ENCODE data around the gene KSR1.

The KSR1 gene

DNA sequence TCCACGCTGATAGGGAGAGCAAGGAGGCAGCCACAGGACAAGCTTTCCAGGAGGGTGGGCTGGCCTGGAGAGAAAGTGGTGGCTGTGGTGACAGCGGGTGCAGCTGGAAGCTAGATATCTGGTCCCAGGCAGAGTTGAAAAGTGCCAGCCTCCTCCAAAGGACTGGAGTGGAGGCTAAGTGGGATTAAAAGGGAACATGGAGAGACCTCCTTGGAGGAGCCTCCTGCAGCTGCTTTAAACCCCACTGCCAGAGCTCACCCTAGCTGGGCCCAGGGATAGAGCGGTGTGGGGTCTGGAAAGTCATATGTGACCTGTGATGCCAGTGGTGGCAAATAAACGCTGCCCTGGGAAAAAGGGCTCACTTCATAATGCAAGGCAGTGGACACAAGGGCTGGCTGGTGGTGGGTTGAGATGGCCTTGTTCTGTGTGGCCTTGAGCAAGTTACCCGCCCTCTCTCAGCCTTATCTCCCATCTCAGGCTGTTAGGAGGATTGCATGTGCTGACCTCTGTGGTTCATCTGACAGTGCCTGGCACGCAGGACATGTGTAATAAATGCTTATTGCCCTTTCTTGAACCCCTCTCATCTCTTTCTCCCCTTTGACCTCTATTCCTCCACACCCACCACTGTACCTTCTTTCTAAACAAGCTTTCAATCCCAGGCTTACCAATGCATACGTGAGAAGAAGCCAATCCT lies 113.8 kb downstream of the KSR1 start:
- no peak for DNase-seq (ENCODE audit: low spot score)

DNA sequence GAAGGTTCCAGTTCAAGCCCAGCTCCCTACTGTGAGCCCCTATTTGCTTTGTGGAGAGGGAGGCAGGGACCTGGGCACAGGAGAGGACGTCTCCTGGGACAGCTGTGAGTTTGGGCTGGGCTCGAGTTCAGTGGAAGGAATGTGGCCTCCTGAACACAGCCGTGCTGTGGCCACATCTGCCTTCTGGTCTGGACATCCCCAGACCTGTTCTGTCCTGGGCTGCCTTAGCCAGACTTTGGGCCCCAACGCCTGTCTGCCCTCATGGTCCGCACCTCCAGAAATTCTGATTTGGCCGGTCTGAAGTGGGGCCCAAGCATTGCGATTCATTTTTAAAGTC lies 114.3 kb downstream of the KSR1 start:
- DNase-seq (ENCODE audit: low spot score) = no peak

DNA sequence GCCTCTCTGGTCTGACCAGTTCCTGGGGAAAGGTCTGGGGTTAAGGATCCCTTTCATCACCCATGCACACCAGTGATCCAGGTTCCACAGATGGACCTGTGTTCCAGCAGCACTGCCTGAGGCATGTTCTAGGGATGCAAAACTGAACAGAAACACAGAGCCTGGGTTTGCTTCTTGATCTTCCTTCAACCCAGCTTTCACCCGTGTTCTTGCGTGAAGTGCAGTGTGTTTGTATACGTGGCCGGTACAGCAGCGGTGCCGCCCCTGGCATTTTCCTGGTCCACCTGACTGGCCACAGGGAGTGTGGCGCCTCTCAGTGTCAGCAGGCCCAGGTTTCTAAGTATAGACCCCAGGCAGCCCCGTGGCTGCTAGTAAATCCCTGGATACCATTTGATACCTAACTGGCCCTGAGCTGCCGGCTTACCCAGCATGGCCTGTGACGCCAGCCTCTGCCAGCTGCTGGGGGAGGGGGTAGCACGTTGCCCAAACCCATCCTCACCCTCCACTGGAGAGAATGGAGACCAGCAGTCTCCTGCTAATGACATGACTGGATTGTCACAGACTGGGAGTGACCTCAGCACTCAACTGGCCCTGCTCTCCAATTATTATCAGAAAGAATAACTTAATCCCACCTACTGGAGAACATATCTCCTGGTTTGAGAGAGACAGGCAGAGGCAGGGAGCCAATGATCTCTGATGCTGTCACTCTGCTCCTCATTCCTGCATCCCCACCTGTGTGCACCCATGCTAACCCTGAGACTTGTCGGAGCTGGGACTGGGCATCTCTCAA lies 115.5 kb downstream of the KSR1 start:
- no peak for DNase-seq (ENCODE audit: low spot score)

DNA sequence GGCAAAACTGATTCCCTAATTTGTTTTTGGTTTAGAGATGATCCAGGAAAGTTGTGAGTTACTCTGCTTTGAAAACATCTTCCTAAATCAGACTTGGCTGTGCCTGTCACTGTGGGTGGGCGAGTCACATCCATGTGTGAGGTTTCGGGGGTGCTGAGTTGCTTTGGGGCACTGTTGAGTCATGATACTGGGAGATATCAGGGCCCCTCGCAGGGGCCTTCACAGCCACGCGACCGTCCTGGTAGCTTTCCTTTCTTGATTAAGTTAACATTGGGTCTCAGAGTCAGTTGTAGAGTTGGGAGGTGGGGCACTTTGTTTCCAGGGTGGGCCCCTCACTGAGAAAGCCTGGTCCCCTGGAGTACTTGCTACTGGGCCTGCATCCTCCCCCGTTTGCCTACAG lies 116.4 kb downstream of the KSR1 start:
- no peak for DNase-seq (ENCODE audit: low spot score)

DNA sequence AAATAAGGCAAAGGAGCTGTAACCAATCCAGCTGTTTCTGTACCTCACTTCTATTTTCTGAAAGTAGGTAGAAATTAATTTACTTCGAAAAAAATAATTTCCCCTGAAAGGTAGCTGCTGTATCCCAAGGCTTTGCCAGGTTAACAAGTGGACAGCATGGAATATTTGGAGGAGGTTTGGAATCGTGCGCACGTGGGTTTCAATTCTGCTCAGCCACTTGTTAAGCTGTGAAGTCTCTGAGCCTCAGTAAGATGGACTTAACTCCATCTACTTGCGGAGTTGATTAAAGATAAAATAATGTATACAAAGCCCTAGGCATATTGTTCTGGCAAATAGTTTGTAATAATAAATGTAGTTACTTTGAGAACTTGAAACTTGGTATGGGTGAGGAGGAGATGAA lies 117.3 kb downstream of the KSR1 start:
- DNase-seq (ENCODE audit: low spot score) = no peak

DNA sequence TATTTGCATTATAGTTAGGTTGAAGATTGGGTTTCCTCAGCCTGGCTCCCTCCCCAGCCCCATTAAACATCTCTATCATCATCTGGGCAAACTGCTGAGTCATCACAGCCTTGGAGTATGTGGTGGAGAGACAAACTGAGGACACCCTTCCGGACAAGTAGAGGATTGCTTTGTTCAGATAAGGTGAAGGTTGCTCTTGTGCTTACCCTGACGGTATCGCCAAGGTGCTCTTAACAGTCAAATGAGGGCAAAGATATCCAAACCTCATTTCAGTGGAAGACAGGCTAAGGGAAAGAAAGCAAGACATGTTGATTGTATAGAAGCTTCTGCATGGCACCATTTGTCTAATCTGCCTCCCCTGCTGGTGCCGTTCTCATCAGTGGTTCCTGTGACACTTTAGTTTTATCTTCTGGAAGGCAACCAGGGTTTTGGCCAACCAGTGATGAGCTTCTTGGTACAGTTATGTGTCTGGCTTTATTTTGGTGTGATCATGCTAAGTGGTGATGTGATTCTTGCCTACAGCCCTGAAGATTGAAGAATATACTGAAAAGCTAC lies 117.8 kb downstream of the KSR1 start:
- DNase-seq (ENCODE audit: low spot score) = no peak

DNA sequence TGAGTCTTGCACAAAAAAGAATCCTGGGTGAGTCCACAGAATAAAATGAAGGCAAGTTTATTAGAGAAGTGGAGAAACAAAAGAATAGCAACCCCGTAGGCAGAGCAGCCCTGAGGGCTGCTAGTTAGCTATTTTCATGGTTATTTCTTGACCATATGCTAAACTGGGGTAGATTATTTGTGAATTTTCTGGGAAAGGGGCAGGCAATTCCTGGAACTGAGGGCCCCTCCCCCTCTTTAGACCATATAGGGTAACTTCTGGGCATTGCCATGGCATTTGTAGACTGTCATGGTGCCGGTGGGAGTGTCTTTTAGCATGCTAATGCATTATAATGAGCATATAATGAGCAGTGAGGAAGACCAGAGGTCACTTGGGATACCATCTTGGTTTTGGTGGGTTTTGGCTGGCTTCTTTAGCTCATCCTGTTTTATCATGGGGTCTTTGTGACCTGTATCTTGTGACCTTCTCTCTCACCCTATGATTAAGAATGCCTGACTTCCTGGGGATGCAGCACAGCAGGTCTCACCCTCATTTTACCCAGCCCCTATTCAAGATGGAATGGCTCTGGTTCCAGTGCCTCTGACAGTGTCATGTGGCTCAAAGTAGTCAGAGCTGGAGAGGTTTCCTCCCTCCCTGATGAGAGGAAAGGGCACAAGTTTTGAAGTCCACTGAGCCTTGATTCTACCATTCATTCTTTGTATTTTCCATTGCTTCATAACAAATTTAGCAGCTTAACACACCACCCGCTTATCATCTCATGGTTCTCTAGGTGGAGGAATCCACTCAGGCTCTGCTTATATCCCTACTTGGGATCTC lies 119.1 kb downstream of the KSR1 start:
- DNase-seq (ENCODE audit: low spot score) = no peak

DNA sequence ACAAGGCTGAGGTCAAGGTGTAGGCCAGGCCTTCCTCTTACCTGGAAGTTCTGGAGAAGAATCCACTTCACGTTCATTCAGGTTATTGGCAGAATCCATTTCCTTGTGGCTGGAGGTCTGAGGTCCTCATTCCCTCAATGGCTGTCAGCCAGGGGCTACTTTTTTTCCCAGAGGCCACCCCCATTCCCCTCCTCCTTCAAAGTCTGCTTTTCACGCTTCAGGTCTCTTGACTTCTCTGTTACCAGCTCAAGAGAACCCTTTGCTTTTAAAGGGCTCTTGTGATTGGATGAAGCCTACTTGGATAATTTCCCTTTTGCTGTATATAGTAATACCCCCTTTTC lies 119.6 kb downstream of the KSR1 start:
- no peak for DNase-seq (ENCODE audit: low spot score)

DNA sequence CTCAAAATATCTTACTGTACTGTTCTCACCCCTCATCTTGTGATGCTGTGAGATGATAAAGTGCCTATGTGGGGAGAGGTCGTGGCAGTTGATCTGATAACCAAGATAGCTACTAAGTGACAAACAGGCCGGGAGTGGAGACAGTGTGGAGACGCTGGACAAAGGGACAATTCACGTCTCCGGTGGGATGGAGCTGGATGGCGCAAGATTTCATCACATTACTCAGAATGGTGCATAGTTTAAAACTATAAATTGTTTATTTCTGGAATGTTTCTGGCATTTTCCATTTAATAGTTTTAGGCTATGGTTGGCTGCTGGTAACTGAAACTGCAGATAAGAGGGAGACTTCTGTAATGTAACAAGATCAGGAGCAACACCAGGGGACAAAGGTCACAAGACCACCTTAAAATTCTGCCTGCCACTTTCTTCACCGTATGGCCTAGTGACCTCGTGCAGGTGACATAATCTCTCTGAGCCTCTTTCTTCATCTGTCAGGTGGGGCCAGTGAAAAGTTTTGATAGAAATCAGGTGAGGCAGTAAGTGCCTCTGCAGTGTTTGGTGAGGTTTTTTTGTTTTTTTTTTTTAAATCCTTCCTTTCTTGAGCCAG lies 120.3 kb downstream of the KSR1 start:
- DNase-seq (ENCODE audit: low spot score) = no peak

DNA sequence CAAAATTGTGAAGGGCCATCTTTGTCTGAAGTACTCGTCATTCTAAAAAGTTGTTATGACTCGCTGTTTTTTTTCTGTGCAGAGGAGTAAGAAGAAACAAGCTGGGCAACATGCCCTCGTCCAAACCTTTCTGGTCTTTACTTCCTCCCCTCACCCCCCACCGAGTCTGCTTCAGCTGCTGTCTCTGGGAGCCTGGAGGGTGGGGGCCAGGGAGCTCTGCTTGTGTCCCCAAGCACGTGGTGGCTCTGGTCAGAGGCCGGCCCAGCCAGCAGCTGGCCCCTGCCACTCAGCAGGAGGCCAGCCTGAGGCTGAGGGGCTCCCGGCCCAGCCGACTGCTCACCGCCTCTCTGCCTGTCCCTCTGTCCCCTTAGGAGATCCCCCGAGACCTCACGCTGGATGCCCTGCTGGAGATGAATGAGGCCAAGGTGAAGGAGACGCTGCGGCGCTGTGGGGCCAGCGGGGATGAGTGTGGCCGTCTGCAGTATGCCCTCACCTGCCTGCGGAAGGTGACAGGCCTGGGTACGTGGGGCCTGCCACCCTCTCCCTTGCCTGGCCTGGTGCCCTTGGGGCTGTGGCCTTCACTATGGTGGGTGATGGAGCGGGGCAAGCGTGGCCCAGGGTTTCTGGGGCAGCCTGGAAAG lies 121.0 kb downstream of the KSR1 start:
- DNase-seq (ENCODE audit: low spot score) = no peak

DNA sequence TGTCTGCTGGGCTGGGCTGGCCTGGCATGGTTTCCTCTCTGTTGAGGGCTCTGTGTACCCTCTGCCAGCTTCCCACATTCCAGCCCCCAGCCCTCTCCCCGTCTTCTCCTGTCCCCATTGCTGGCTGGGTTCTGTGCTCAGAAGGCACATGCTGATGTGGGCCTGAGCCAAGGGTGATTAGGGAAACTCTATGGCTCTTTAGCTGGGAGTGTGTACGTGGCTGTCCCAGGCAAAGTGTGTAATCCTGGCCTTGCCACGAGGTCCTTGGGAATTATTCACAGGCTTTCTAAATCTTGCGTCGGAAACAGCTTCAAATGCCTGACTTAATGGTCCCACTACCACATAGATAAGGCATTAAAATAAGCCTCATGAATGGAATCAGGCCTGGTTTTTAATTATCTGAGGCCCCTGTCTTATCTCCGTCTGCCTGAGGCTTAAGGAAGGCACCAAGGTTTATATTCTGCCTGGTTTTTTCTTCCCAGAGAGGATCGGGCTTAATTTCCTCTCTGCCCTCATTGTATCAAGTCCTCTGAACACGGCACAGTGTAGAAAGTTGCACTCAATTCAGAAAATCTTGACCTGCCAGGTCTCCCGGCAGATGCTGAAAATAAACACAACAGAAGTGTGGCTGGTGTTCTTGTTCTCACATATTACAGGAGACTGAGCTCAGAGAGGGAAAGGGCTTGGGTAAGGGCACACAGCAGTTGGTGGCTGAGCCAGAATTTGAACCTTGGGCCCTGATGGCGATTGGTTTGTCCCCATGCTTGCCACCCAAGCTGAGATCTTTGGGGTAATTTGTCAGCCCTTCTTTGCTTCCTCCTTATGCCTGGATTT lies 121.9 kb downstream of the KSR1 start:
- no peak for DNase-seq (ENCODE audit: low spot score)

DNA sequence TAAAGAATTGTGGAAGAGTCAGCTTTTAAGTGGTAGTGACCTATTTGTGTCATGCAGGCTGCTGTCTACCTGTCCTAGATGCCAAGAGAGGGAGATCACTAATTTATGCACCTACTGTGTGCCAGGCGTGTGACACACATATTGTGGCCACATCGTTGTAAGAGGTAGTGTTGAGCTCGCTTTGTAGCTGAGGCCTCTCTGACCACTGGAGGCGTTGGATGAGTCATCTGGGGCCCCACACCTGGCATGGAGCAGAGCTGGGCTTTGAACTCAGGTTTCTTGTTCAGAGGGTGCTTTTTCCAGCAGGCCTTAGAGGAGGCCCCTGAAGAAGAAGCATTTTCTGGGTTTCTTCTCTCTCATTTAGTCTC lies 122.5 kb downstream of the KSR1 start:
- DNase-seq (ENCODE audit: low spot score) = no peak

DNA sequence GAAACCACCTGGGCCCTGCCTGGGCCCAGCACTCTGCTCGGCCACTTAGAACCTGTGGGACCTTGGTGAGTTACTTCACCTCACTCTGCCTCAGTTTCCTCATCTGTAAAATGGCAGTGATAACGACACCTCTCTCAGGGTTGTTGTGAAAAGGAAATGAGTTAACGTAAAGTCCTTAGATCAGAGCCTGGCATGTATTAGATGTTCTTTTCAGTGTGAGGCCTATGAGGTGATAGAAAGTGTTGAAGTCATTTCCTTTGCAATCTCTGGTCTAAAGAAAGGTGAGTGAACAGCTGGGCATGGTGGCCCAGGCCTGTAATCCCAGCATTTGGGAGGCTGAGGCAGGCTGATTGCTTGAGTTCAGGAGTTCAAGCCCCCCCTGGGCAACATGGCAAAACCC lies 123.1 kb downstream of the KSR1 start:
- DNase-seq (ENCODE audit: low spot score) = no peak

DNA sequence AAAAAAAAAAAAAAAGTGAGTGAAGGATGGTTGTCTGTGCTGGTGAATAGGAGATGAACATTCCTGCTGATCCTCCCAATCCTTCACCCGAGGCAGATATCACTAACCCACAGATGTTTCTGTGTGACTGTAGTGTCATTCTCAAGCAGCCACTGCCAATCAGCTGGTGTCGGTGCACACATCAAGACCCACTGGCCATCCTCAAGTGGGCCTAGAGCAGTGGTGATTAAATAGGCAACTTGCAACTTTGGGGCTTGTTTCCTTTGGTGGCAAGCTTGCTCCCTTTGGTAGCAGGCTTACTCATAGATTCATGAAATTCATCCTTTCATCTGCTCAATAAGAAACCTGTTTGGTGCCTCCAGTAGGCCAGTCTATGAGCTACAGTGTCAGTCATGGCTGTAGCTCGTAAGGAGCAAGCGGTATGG lies 123.7 kb downstream of the KSR1 start:
- no peak for DNase-seq (ENCODE audit: low spot score)

DNA sequence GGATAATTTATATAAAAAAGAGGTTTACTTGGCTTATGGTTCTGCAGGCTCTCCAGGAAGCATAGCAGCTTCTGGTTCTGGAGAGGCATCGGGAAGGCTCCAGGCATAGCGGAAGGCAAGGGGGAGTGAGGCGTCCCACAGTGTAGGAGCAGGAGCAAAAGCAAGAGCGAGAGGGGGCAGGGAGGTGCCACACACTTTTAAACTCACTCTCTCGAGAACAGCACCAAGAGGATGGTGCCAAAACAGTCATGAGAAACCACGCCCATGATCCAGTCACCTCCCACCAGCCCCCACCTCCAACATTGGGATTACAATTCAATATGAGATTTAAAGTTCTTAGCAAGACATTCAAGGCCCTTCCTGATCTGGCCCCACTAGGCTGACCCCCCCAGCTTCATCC lies 124.8 kb downstream of the KSR1 start:
- no peak for DNase-seq (ENCODE audit: low spot score)

DNA sequence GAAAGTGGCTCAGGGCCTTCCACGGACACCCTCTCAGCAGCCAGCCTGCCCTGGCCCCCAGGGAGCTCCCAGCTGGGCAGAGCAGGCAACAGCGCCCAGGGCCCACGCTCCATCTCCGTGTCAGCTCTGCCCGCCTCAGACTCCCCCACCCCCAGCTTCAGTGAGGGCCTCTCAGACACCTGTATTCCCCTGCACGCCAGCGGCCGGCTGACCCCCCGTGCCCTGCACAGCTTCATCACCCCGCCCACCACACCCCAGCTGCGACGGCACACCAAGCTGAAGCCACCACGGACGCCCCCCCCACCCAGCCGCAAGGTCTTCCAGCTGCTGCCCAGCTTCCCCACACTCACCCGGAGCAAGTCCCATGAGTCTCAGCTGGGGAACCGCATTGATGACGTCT lies 126.4 kb downstream of the KSR1 start:
- DNase-seq (ENCODE audit: low spot score) = no peak

DNA sequence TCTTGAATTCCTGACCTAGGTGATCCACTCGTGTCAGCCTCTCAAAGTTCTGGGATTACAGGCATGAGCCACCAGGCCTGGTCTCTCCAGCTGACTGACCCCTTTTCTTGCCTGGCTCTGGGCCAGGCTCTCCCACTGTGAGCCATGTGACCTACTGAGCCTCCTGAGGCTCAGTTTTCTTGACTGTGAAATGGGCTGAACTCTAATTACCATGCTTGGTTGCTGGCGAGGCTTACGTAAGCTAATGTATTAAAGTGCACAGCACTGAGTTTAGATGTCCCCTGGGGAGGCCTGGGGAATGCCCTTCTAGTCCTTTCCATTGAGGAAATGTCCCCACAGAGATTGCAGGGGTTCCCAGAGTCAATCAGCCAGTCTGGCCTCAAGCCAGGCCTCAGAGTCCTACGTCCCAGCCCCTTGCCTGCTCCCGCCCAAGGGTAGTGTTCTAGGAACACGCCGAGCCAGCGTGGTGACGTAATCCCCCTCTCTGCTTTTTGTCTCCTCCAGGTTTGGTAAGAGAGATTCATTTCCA lies 129.0 kb downstream of the KSR1 start:
- DNase-seq (ENCODE audit: low spot score) = no peak

DNA sequence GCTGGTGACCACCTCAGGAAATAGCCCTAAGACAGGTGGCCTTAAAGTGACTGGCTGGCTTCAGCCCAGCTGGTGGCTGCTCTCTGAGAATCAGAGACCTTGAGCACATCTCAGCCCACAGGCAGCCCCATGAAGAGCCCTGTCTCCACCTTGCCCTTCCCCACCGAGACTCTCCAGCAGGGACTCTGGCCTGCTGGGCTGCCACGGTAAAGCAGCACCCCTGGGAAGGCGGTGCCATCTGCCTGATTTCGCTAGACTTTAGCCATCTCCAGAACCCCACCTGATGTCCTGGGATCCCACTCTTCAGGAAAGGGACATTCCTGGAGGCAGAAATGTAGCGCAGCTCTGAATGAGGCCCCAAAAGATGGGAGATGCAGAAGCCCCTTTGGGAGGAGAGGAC lies 129.5 kb downstream of the KSR1 start:
- no peak for DNase-seq (ENCODE audit: low spot score)

DNA sequence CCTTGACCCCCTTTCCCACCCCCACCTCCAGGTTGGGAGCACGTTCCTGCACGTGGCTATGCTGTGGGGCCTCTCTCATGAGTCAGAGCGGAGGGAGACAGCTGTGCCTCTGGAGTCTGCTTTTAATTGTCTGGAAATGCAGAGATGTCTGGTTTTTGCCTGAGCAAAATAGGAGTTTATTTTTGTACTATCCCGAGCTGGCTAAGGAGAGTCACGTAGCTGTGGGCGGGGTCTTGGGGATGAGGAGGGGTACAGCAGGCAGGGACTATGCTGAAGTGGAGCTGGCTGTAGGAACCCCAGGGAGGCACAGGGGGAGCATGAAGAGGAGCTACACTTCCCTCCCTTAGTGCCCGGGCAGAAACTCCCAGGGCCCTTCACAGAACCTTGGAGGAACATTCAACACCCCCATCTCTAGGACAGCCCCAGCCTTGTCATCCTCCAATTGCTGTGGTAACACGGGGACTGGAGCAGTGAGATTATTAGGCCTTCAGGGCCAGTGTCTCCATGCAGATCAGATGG lies 130.0 kb downstream of the KSR1 start:
- no peak for DNase-seq (ENCODE audit: low spot score)

DNA sequence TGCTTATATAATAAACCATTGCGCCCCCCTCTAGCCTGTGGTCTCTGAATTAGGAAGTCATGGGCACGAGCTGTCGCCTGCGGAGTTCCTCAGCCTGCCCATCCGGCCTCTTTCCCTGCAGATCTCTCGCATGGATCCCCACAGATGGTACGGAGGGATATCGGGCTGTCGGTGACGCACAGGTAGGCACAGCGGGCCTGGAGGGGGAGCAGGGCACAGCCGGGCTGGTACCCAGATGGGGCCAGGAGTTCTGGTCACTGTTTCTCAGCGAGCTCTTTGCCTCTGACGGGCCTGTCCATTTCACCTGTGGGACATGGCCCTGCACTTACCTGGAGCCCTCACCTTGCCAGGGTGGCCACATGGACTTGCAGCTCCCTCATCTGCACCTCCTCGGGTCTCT lies 132.1 kb downstream of the KSR1 start:
- no peak for DNase-seq (ENCODE audit: low spot score)

DNA sequence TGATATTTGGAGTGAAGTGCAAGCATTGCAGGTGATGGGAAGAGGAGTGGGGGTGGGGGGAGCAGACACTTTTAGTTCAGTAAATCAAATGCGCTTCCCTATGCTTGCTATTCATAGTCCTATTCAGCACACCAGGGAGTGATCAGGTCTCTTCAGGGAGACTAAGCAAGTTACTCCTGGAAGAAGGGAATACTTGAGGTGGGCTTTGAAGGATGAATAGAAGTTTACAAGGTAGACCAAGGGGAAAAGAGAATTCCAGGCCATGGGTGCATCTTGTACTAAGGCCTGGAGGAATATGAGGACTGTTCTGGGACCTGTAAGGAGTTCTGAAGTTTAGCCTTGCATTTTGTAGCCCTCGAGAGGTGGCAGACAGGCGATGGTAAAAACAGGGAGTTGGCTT lies 134.6 kb downstream of the KSR1 start:
- DNase-seq (ENCODE audit: low spot score) = no peak
